Testis (tissue), 3 donors: ENCODE results near the gene CXXC5. TPM values are rescaled to one million over a fixed set of nuclear protein-coding genes. Genes with fewer than 3 reads are reported as not detected.

Experiments used
- DNase-seq: peaks from one replicate; pipeline ENCODE4 v3.0.0-alpha.2; 2019
- H3K27ac ChIP-seq, 2 donors: fragments of 200-600 bp; sonication (generic); one replicate each; pipeline ENCODE4 v1.5.1; 2019
- H3K27me3 ChIP-seq: fragments of 200-600 bp; sonication (generic); one replicate; pipeline ENCODE4 v1.5.1; 2019
- H3K36me3 ChIP-seq: fragments of 200-600 bp; sonication (generic); one replicate; pipeline ENCODE4 v1.5.1; 2017; ENCODE audit warnings: low read depth; ENCODE audit errors: missing control alignments
- H3K4me1 ChIP-seq: fragments of 200-600 bp; sonication (generic); one replicate; pipeline ENCODE4 v1.5.1; 2019
- H3K4me3 ChIP-seq, 2 donors: fragments of 200-600 bp; sonication (generic); one replicate each; pipeline ENCODE4 v1.5.1; 2017 to 2019
- H3K9me3 ChIP-seq: fragments of 200-600 bp; sonication (generic); one replicate; pipeline ENCODE4 v1.5.1; 2017
- POLR2A ChIP-seq: fragments of 450-650 bp; IDR thresholded peaks from one replicate; pipeline ENCODE4 v1.6.1; 2017; ENCODE audit warnings: antibody characterized with exemption, mild to moderate bottlenecking, moderate library complexity
- WGBS, 2 donors: methylation state at CpG; one replicate each; pipeline ENCODE4 v1.1.5; 2018; 5-methylcytosine and 5-hydroxymethylcytosine counted together
- intact Hi-C: fragments of 100-400 bp; cut with DNase I; formaldehyde crosslinking; loops from one replicate; pipeline ENCODE4 v1.15.1; 2023; ENCODE audit warnings: low total_unique reads
- polyA plus RNA-seq: library from polyadenylated mRNA; stranded (reverse); fragments of 350-450 nt; fragmentation: Illumina TruSeq; extraction: RNeasy Lipid Tissue Mini Kit (QIAGEN cat#74804); gene quantifications from one replicate; pipeline ENCODE4 v1.2.3, GENCODE V29; 2014; ENCODE audit warnings: low read depth, low replicate concordance; ENCODE audit not compliant: insufficient read depth
- total RNA-seq, 2 donors: library from RNA; depleted of rRNA; stranded (reverse); fragments of >200 nt; gene quantifications; one replicate each; pipeline ENCODE4 v1.2.3, GENCODE V29; 2016
- TF ChIP-seq, protein P1 (sequence below), 3 experiments: fragments of 450-650 bp in 2 of 3; fragments of 200-600 bp in 1 of 3; sonication (generic) in 1 of 3; IDR thresholded peaks; one replicate each; pipeline ENCODE4 v1.5.1; 2016 to 2019; ENCODE audit warnings: antibody characterized with exemption in 3 of 3, mild to moderate bottlenecking in 2 of 3, moderate library complexity in 1 of 3

Gene CXXC5
- total and polyA plus RNA-seq, 3 donors from 2014 or later: 71.1 to 94.7 (median 78.3) TPM

- WGBS, 2 donors: 44 to 62% methylated on average over 1 of the region's 1 CpG
- H3K4me1 ChIP-seq: peaks cover 56% of the 10 kb centered on the region
- no peaks in the 10 kb centered on the region for H3K27me3 ChIP-seq
- peak; percentile 12 for DNase-seq
- intact Hi-C loops: loop anchor here (10.0 kb wide), 1 partner anchor 60 kb away; no protein-coding TSS in a partner anchor
- no peak overlapping the region for H3K4me3 ChIP-seq
- H3K36me3 ChIP-seq: no peaks in the 10 kb centered on the region
- TF ChIP-seq POLR2A: no peak
- TF ChIP-seq, protein P1, sequence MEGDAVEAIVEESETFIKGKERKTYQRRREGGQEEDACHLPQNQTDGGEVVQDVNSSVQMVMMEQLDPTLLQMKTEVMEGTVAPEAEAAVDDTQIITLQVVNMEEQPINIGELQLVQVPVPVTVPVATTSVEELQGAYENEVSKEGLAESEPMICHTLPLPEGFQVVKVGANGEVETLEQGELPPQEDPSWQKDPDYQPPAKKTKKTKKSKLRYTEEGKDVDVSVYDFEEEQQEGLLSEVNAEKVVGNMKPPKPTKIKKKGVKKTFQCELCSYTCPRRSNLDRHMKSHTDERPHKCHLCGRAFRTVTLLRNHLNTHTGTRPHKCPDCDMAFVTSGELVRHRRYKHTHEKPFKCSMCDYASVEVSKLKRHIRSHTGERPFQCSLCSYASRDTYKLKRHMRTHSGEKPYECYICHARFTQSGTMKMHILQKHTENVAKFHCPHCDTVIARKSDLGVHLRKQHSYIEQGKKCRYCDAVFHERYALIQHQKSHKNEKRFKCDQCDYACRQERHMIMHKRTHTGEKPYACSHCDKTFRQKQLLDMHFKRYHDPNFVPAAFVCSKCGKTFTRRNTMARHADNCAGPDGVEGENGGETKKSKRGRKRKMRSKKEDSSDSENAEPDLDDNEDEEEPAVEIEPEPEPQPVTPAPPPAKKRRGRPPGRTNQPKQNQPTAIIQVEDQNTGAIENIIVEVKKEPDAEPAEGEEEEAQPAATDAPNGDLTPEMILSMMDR (IDR thresholded peaks at IDR 0.05): no peak
- H3K27ac ChIP-seq: no peak overlapping the region
- no peaks in the 10 kb centered on the region for H3K9me3 ChIP-seq
These were observed 13.0 kb upstream of the CXXC5 start for GRCh38 chr5:139635191-139635590.

DNA sequence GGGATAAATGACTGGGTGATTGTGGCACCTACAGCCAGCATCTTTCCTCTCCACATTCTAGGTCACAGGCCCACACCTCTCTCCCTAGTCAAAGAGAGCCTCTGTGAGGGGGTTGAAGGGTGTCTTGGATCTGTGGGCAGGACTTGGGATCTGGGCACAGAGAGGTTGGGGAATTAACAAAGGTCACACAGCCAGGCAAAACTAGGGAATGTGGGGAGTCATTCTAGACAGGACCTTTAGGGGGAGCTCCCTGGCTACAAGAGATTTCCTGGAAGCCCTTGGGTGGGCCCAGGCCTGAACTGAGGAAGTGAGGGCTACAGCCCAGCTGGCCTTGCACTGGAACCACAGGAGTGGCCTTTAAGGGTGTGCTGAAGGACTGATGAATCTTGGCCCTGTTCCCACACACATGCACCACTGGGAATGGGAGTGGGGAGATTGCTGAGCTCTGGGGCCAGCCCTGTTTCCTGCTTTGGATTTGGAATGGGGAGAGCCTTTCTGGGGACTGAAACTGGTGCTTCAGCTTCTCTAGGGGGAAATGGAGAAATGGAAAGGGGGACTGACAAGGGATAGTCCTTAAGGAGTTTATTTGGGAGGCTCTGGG lies 12.4 kb upstream of the CXXC5 start:
- DNase-seq: peak; percentile 86
- Histone ChIP-seq H3K36me3 (no peaks in the 10 kb centered on the region), H3K4me1 (peaks cover 56% of the 10 kb centered on the region), H3K27ac (peak overlapping the region in 1 of 2 donors; percentile 28), H3K4me3 (no peak overlapping the region), H3K27me3 (no peaks in the 10 kb centered on the region), H3K9me3 (no peaks in the 10 kb centered on the region)
- no peak for TF ChIP-seq POLR2A
- TF ChIP-seq, protein P1 (IDR thresholded peaks at IDR 0.05): peak; percentile 51 to 74 (median 58)
- intact Hi-C loops: loop anchor here (10.0 kb wide), 1 partner anchor 59 kb away; no protein-coding TSS in a partner anchor

DNA sequence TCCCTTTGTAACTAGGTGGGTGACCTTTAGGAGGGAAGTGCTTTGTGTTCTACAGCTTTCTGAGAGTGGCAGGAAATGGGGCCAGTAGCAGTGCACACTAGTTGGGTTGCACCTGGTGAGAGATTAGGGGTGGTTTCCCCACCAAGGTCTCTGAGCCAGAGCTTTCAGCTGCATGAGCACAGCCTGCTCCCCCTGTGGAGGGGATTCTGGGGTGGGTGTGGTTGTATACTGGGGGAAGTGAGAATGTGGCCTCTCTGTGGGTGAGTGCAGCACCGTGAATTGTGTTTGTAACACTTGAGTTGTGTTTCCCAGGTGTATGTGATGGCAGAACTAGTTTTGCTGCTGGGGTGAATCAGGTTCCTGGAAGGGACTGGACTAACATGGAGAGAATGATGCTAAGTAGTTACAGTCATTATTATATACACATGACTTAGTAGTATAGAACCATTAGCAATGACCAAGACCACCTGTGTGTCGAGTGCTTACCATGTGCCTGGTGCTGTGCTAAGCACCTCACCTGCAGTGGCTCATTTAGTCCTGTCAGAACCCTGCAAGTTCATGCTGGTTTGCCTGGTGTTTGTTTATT lies 11.8 kb upstream of the CXXC5 start:
- intact Hi-C loops: loop anchor here (10.0 kb wide), 1 partner anchor 59 kb away; no protein-coding TSS in a partner anchor
- peaks cover 56% of the 10 kb centered on the region for H3K4me1 ChIP-seq
- WGBS, 2 donors: 53 to 78% methylated on average over 1 to 2 of the region's 2 CpGs
- no peak overlapping the region for H3K4me3 ChIP-seq
- peak overlapping the region; percentile 28 to 79 for H3K27ac ChIP-seq
- TF ChIP-seq, protein P1 (IDR thresholded peaks at IDR 0.05): no peak
- TF ChIP-seq POLR2A: no peak
- no peaks in the 10 kb centered on the region for H3K36me3 ChIP-seq
- H3K9me3 ChIP-seq: no peaks in the 10 kb centered on the region
- peak; percentile 14 for DNase-seq
- no peaks in the 10 kb centered on the region for H3K27me3 ChIP-seq

- H3K9me3 ChIP-seq: no peaks in the 10 kb centered on the region
- intact Hi-C loops: loop anchor here (10.0 kb wide), 1 partner anchor 58 kb away; no protein-coding TSS in a partner anchor
- peaks cover 56% of the 10 kb centered on the region for H3K4me1 ChIP-seq
- peak overlapping the region; percentile 25 to 67 for H3K4me3 ChIP-seq
- H3K27ac ChIP-seq: peak overlapping the region; percentile 78 to 79
- no peak for DNase-seq
- no peaks in the 10 kb centered on the region for H3K36me3 ChIP-seq
- no peak for TF ChIP-seq POLR2A
- TF ChIP-seq, protein P1 (IDR thresholded peaks at IDR 0.05): no peak
- no peaks in the 10 kb centered on the region for H3K27me3 ChIP-seq
- 24 to 29% methylated on average over 4 of the region's 6 CpGs for WGBS, 2 donors
These were observed 11.2 kb upstream of the CXXC5 start for GRCh38 chr5:139636975-139637408.
